GM12872 (cell line): ENCODE results near the gene RPL5.

Experiments
- TF ChIP-seq, protein P1 (sequence below): IDR thresholded peaks from 3 replicates; pipeline ENCODE4 v1.5.1; 2011; ENCODE audit warnings: low read depth, mild to moderate bottlenecking, low read length, moderate library complexity; ENCODE audit not compliant: insufficient read depth

Gene RPL5

DNA sequence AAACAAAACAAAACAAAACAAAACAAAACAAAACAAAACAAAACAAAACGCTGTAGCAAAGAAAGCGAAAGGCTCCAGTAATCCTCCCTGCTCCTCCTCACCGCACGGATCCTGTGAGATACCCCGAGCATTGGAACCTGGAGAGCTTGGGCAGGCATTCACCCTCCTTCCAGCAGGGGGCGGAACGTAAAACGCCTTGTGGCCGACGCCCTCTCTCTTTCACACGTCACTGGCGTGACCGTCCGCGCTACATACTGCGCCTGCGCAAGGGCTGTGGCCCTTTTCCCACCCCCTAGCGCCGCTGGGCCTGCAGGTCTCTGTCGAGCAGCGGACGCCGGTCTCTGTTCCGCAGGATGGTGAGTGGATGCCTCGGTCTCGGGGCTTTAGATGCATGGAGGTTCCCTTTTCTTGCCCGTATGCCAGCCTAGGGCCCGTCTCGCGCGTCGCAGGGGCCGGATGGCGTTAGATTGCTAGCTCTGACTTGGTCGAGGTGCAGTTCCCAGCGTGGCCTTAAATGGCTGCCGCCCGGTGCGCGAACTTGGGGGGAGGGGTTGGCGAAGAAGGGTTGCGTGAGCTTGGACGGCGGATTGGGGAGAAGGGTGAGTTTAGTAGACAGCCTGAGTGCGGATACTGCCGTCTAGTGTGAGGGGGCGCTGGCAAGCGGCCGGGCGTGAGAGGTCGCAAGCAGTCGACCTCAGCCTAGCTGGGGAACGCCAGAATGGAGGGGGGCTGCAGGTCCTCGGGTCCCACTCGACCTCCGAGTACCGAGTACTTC is at the start of gene RPL5:
RPL5 (plus strand) TSS at position 279 of the 775 bp plus-strand sequence; CDS start at position 354, 75 bp downstream.
- TF ChIP-seq, protein P1, sequence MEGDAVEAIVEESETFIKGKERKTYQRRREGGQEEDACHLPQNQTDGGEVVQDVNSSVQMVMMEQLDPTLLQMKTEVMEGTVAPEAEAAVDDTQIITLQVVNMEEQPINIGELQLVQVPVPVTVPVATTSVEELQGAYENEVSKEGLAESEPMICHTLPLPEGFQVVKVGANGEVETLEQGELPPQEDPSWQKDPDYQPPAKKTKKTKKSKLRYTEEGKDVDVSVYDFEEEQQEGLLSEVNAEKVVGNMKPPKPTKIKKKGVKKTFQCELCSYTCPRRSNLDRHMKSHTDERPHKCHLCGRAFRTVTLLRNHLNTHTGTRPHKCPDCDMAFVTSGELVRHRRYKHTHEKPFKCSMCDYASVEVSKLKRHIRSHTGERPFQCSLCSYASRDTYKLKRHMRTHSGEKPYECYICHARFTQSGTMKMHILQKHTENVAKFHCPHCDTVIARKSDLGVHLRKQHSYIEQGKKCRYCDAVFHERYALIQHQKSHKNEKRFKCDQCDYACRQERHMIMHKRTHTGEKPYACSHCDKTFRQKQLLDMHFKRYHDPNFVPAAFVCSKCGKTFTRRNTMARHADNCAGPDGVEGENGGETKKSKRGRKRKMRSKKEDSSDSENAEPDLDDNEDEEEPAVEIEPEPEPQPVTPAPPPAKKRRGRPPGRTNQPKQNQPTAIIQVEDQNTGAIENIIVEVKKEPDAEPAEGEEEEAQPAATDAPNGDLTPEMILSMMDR = peak; percentile 85

DNA sequence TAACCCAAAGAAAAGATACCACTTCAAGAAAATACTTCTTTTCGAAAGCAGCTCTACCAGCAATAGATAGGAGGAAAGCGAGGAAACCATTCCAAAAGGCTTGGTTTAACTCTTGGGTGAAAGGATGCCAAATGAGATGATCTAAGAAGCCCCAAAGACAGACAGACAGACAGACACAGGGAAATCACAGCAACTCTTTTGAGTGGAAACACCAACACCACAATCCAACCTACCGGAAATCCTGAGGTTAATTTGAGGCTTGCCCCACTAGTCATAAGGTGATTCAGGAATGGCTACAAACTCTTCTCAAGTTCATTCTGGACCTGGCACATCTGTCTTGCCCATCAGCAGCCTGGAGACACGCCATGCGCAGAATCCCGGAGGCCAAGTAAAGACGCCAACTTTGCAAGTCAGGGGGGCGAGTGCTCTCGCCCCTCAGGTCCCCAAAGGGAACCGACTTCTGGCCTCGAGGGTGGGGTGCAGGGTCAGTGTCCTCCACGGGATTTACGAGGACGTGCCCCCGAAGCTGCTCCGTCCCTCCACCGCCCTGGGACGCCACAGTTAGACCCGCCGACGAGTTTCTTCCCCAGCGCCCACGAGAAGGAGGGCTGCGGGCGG is 47.7 kb upstream of the RPL5 start:
- TF ChIP-seq, protein P1 = 0 out of 3 replicates have a peak, but pooled peaks have one; percentile 1

DNA sequence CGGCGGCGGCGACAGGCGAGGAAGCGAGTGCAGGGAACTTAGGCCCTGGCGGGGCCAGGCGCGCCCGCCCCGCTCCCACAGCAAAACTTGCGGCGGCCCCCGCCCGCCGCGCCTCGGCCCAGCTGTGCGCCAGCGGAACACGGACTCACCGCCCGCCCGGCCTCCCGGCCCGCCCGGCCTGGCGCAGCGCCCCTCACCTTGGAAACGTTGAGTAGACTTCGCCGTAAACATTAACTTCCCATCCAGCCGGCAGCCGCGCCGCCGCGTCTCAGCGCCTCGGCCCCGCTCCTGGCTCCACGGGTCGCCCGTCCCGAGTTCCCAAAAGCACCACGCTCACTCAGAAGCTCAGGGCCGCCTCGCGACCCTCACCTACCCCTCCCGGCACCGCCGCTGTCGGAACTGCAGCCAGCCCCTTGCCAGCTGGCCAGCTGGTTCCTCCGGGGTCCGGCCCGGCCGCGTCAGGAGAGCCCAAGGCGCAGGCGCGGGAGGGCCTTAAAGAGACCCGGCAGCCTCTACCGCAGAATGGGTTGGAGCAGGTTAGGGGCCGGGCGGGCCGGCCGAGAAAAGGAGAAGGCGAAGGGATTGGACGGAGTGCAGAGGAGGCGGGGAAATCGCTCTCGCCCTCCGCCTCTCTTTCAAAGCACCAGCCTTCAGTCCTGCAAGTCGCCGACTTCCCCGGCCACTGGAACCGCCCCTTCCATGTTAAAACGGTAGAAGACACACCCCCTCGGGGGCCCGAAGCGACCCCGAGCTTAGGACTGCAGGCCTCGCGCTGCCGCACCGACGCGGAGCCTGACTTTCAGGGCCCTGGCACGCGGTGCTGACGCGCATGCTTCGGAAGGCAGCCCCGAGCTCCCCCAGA is 47.0 kb upstream of the RPL5 start, which contains the start of gene EVI5:
EVI5 (minus strand) TSS at position 470 of the 862 bp plus-strand sequence. CDS start 48,562 bp downstream, outside the sequence.
- TF ChIP-seq, protein P1 = peak; percentile 40; the same call in 1 of the 3 replicates

DNA sequence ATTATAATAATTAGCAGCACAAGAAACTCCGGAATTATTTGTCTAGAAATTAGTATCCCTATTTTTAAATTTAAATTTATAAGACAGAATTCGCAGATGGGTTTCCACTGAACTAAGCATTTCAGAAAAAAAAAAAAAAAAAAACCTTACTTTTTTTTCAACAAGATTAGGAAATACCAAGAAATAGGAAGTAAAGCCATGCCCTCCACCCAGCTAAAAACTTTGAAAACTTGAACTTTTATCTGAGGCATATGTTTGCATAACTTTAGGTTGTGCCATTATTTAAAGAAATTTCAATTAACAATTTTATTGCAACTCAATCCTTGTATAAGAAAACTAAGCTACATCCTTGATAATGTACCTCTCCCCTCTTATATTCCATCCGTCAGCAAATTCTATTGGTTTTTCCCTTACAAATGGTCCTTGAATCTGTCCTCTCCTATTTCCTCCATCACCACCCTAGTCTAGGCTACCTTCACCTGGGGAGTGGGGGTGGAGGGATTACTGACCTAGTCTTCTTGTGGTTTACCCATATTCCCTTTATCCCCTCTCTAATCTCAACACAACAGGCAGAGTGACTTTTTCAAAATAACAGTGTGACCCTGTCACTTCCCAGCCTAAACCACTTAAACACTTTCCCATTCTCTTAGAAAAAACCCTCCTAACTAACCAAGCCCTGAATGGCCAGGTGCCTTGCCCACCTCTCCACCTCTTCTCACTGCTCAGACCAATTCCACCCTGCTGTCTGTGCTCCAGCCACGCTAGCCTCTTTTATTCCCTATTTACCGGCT is 45.5 kb upstream of the RPL5 start:
- TF ChIP-seq, protein P1 = no peak

DNA sequence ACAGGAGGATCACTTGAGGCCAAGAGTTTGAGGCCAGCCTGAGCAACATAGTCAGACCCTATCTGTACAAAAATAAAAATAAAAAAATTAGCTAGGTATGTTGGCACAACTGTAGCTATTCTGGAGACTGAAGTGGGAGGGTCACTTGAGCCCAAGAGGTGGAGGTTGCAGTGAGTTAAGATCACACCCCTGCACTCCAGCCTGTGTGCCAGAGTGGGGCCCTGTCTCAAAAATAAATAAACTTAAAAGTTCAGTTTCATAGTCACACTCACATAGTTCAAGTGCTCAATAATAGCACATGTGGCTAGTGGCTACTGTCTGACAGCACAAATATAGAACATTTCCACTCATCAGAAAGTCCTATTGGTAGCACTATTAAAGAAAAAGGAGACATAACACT is 41.8 kb upstream of the RPL5 start:
- TF ChIP-seq, protein P1 = no peak

DNA sequence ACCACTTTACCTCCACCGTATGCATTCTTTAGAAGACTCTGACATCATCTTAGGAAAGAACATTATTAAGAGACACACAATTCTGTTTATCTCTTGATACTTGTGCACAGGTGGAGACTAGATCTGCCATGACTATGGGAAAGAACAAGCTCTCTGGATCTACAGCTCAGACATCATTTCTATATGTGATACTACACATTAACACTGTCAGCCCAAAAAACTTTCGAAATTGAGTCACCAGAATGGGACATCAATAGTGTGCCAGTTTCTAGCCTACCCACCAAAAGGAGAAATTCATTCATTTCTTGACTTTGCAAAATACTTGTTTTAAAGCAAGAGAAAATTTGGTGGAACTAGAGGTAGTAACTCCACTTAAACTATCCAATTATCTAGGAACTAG is 41.0 kb upstream of the RPL5 start:
- TF ChIP-seq, protein P1 = no peak
